Body of pancreas (tissue), 4 donors: ENCODE results near the gene NDEL1.

Experiments used
- CTCF ChIP-seq, 7 experiments: fragments of 450-650 bp in 4 of 7; fragments of 200-600 bp in 3 of 7; sonication (generic) in 3 of 7; IDR thresholded peaks; one replicate each; pipeline ENCODE4 v1.5.1; 2016 to 2019; ENCODE audit warnings: antibody characterized with exemption in 7 of 7
- POLR2A ChIP-seq, 3 donors: fragments of 450-650 bp; IDR thresholded peaks; one replicate each; pipeline ENCODE4 v1.6.1; 2016; ENCODE audit warnings: antibody characterized with exemption in 3 of 3, mild to moderate bottlenecking in 2 of 3

GRCh38 chr17:8473451-8474192 is 37.9 kb downstream of the NDEL1 start:
- TF ChIP-seq CTCF (IDR thresholded peaks at IDR 0.05), result no peak
- TF ChIP-seq POLR2A (IDR thresholded peaks at IDR 0.05), result no peak
